Loucy (cell line): Measurements from ENCODE around the gene LGALS3.

Experiments used
- EZH2phosphoT487 ChIP-seq: fragments of 200-600 bp; IDR thresholded peaks from 2 replicates; pipeline ENCODE4 v1.6.1; 2018; ENCODE audit warnings: antibody characterized with exemption, mild to moderate bottlenecking, moderate library complexity, borderline replicate concordance
- TF ChIP-seq, protein P1 (sequence below): fragments of 200-600 bp; sonication (generic); conservative IDR thresholded peaks from 2 replicates; pipeline ENCODE4 v1.5.1; 2014; ENCODE audit warnings: mild to moderate bottlenecking, antibody characterized with exemption, low read length

DNA sequence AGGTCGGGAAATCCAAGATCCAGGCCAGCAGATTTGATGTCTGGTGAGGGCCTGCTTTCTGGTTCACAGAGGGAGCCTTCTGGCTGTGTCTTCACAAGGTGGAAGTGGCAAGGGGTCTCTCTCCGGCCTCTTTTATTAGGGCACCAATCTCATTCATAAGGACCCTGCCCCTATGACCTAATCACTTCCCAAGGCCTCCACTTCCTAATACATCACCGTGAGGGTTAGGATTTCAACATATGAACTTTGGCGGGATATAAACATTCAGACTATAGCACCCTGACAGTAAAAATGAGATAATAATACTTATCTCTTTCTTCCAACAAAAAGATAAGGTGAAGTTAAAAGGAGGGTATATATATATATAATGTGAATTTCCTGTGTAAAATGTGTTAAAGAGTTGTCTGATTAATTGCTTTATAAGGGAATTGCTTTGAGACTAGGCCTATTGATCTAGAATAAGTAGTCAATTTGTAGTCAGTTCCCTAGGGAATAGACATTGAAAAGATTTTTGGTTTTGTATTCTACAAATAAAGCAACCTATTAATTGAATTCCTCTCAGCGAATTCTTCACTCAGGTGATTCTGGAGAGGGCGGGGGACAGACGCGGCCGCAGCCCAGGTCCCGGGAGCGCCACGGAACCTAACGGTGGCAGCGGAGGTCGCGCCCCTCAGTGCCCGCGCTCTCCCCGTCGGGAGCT lies 516 bp upstream of the LGALS3 start:
- TF ChIP-seq, protein P1, sequence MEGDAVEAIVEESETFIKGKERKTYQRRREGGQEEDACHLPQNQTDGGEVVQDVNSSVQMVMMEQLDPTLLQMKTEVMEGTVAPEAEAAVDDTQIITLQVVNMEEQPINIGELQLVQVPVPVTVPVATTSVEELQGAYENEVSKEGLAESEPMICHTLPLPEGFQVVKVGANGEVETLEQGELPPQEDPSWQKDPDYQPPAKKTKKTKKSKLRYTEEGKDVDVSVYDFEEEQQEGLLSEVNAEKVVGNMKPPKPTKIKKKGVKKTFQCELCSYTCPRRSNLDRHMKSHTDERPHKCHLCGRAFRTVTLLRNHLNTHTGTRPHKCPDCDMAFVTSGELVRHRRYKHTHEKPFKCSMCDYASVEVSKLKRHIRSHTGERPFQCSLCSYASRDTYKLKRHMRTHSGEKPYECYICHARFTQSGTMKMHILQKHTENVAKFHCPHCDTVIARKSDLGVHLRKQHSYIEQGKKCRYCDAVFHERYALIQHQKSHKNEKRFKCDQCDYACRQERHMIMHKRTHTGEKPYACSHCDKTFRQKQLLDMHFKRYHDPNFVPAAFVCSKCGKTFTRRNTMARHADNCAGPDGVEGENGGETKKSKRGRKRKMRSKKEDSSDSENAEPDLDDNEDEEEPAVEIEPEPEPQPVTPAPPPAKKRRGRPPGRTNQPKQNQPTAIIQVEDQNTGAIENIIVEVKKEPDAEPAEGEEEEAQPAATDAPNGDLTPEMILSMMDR = no peak
- TF ChIP-seq EZH2phosphoT487 = no peak
